Activated naive CD4-positive, alpha-beta T cell treated with anti-CD3 and anti-CD28 coated beads, Interleukin-2, amount 50 U/mL, for 72 hours (primary cell): ENCODE results near the gene ACADVL. TPM values are rescaled to one million over a fixed set of nuclear protein-coding genes. Genes with fewer than 3 reads are reported as not detected.

Experiments used
- ATAC-seq, 2 donors: fragments of 150-1000 bp; cut with Tn5 transposase; 2 replicates each; pipeline ENCODE4 v1.10.0; 2021; ENCODE audit warnings: mild to moderate bottlenecking in 2 of 2, moderate library complexity in 2 of 2
- DNase-seq, 2 donors: peaks; one replicate each; pipeline ENCODE4 v3.0.0; 2021 to 2022; ENCODE audit warnings: low spot score in 2 of 2
- H3K27ac Mint-ChIP-seq, 2 donors: one replicate each; pipeline ENCODE4 v1.8.0; 2022; ENCODE audit warnings: mild to moderate bottlenecking in 2 of 2, mixed read lengths in 2 of 2
- H3K36me3 Mint-ChIP-seq, 2 donors: one replicate each; pipeline ENCODE4 v1.8.0; 2022; ENCODE audit warnings: mixed read lengths in 2 of 2
- H3K9me3 Mint-ChIP-seq, 2 donors: one replicate each; pipeline ENCODE4 v1.8.0; 2022; ENCODE audit warnings: mixed read lengths in 2 of 2
- total RNA-seq, 2 donors: library from RNA; stranded (reverse); gene quantifications; one replicate each; pipeline ENCODE4 v1.2.3, GENCODE V29; 2022

The ACADVL gene
- total RNA-seq, 2 donors from 2014 or later, result 360 to 445 TPM

GRCh38 chr17:7262935-7263800, 43.4 kb downstream of the ACADVL start:
- DNase-seq (no peak), ATAC-seq (peak in 1 of 2 donors; percentile 42)
- Mint-ChIP-seq H3K27ac (no peak overlapping the region), H3K36me3 (peaks cover 0 to 6% of the 10 kb centered on the region in 2 donors), H3K9me3 (no peaks in the 10 kb centered on the region)

- DNase-seq, result no peak
- Mint-ChIP-seq H3K27ac (no peak overlapping the region), H3K36me3 (peaks cover 0 to 3% of the 10 kb centered on the region in 2 donors), H3K9me3 (no peaks in the 10 kb centered on the region)
- no peak for ATAC-seq
These were observed 44.0 kb downstream of the ACADVL start for GRCh38 chr17:7263801-7264078.

GRCh38 chr17:7266784-7267183, 47.0 kb downstream of the ACADVL start:
- Mint-ChIP-seq H3K9me3 (no peaks in the 10 kb centered on the region), H3K27ac (no peak overlapping the region), H3K36me3 (no peaks in the 10 kb centered on the region)
- ATAC-seq, result no peak
- DNase-seq, result no peak

Other genes starting within 250 kb of the ACADVL start
- gene ALOX12, start 223.9 kb upstream of the ACADVL start, total RNA-seq, result not detected
- 100 to 1,000 TPM; 127 to 217 TPM for gene RNASEK, start 207.3 kb upstream of the ACADVL start, total RNA-seq
- gene BCL6B, start 196.9 kb upstream of the ACADVL start, total RNA-seq, result under 1 TPM; 0.59 to 0.86 TPM
- gene SLC16A13, start 183.9 kb upstream of the ACADVL start, total RNA-seq, result 10 to 100 TPM in 1 of 2 donors, 1 to 10 TPM in 1; 5.0 to 10.5 TPM
- 1 to 10 TPM in 1 of 2 donors, under 1 TPM in 1; 0.30 to 1.1 TPM for gene SLC16A11, start 175.8 kb upstream of the ACADVL start, total RNA-seq
- not detected for gene CLEC10A, start 139.7 kb upstream of the ACADVL start, total RNA-seq
- gene ASGR2, start 105.1 kb upstream of the ACADVL start, total RNA-seq, result not detected
- 1 to 10 TPM; 2.0 to 3.9 TPM for gene ASGR1, start 40.6 kb upstream of the ACADVL start, total RNA-seq
- gene DLG4, start 102 bp upstream of the ACADVL start, total RNA-seq, result 10 to 100 TPM; 20.1 to 27.1 TPM
- gene DVL2, start 14.6 kb downstream of the ACADVL start, total RNA-seq, result 10 to 100 TPM; 56.2 to 73.4 TPM
- gene PHF23, start 19.5 kb downstream of the ACADVL start, total RNA-seq, result 10 to 100 TPM; 25.9 to 52.4 TPM
- gene GABARAP, start 22.5 kb downstream of the ACADVL start, total RNA-seq, result 100 to 1,000 TPM; 167 to 298 TPM
- 100 to 1,000 TPM; 171 to 179 TPM for gene CTDNEP1, start 31.8 kb downstream of the ACADVL start, total RNA-seq
- gene ELP5, start 32.3 kb downstream of the ACADVL start, total RNA-seq, result 10 to 100 TPM; 45.6 to 62.3 TPM
- gene CLDN7, start 42.5 kb downstream of the ACADVL start, total RNA-seq, result 1 to 10 TPM in 1 of 2 donors, under 1 TPM in 1; 0.55 to 1.5 TPM
- gene SLC2A4, start 61.8 kb downstream of the ACADVL start, total RNA-seq, result under 1 TPM in 1 of 2 donors, not detected in 1; 0.51 TPM
- 1 to 10 TPM in 1 of 2 donors, under 1 TPM in 1; 0.18 to 1.7 TPM for gene YBX2, start 74.7 kb downstream of the ACADVL start, total RNA-seq
- 100 to 1,000 TPM; 493 to 836 TPM for gene EIF5A, start 87.7 kb downstream of the ACADVL start, total RNA-seq
- 10 to 100 TPM; 36.3 to 48.6 TPM for gene GPS2, start 95.4 kb downstream of the ACADVL start, total RNA-seq
- 10 to 100 TPM; 24.8 to 32.7 TPM for gene NEURL4, start 109.4 kb downstream of the ACADVL start, total RNA-seq
- gene ACAP1, start 116.6 kb downstream of the ACADVL start, total RNA-seq, result 100 to 1,000 TPM; 400 to 610 TPM
- gene KCTD11, start 132.2 kb downstream of the ACADVL start, total RNA-seq, result 10 to 100 TPM in 1 of 2 donors, 1 to 10 TPM in 1; 3.6 to 10.1 TPM
- under 1 TPM in 1 of 2 donors, not detected in 1; 0.21 TPM for gene TMEM95, start 135.2 kb downstream of the ACADVL start, total RNA-seq
- 1 to 10 TPM; 2.7 to 5.3 TPM for gene TNK1, start 161.2 kb downstream of the ACADVL start, total RNA-seq
- 10 to 100 TPM; 58.2 to 77.5 TPM for gene PLSCR3, start 174.6 kb downstream of the ACADVL start, total RNA-seq
- 100 to 1,000 TPM in 1 of 2 donors, 10 to 100 TPM in 1; 78.9 to 114 TPM for gene TMEM256, start 184.2 kb downstream of the ACADVL start, total RNA-seq
- gene NLGN2, start 187.9 kb downstream of the ACADVL start, total RNA-seq, result 10 to 100 TPM; 14.5 to 15.8 TPM
- gene SPEM1, start 200.4 kb downstream of the ACADVL start, total RNA-seq, result not detected
- under 1 TPM in 1 of 2 donors, not detected in 1; 0.14 TPM for gene SPEM2, start 205.7 kb downstream of the ACADVL start, total RNA-seq
- gene SPEM3, start 208.9 kb downstream of the ACADVL start, total RNA-seq, result not detected
- gene TMEM102, start 215.5 kb downstream of the ACADVL start, total RNA-seq, result 10 to 100 TPM in 1 of 2 donors, 1 to 10 TPM in 1; 9.2 to 13.2 TPM
- gene FGF11, start 219.6 kb downstream of the ACADVL start, total RNA-seq, result 10 to 100 TPM in 1 of 2 donors, 1 to 10 TPM in 1; 2.6 to 35.5 TPM
- gene CHRNB1, start 225.1 kb downstream of the ACADVL start, total RNA-seq, result 10 to 100 TPM; 12.1 to 17.6 TPM